ENCODE results near the gene PRR19.
A peak's percentile ranks its signal among the peaks of the same experiment; 100 is the strongest.

The PRR19 gene

GRCh38 chr19:42284591-42285341 lies 17.2 kb upstream of the PRR19 start:
- DNase-seq = no peak

- DNase-seq = no peak
These were observed 16.4 kb upstream of the PRR19 start for GRCh38 chr19:42285541-42285941.

GRCh38 chr19:42285988-42286348 lies 16.0 kb upstream of the PRR19 start:
- no peak for DNase-seq

- DNase-seq = no peak
These were observed 15.4 kb upstream of the PRR19 start for GRCh38 chr19:42286349-42287016.

GRCh38 chr19:42287017-42287826 lies 14.7 kb upstream of the PRR19 start:
- no peak for DNase-seq

- no peak for DNase-seq
These were observed 14.2 kb upstream of the PRR19 start for GRCh38 chr19:42287827-42288107.

GRCh38 chr19:42288387-42288786 lies 13.5 kb upstream of the PRR19 start:
- no peak for DNase-seq

- DNase-seq = no peak
These were observed 12.9 kb upstream of the PRR19 start for GRCh38 chr19:42288881-42289555.

- no peak for DNase-seq
These were observed 12.3 kb upstream of the PRR19 start for GRCh38 chr19:42289556-42290041.

GRCh38 chr19:42290136-42290522 lies 11.8 kb upstream of the PRR19 start:
- DNase-seq = no peak

- no peak for DNase-seq
These were observed 11.2 kb upstream of the PRR19 start for GRCh38 chr19:42290523-42291434.

- DNase-seq = no peak
These were observed 10.5 kb upstream of the PRR19 start for GRCh38 chr19:42291435-42291810.

GRCh38 chr19:42292042-42292960 lies 9.6 kb upstream of the PRR19 start:
- no peak for DNase-seq

- no peak for DNase-seq
These were observed 9.0 kb upstream of the PRR19 start for GRCh38 chr19:42292963-42293362.

GRCh38 chr19:42293540-42293939 lies 8.4 kb upstream of the PRR19 start:
- no peak for DNase-seq

GRCh38 chr19:42293948-42294347 lies 8.0 kb upstream of the PRR19 start:
- DNase-seq = no peak

- DNase-seq = no peak
These were observed 7.3 kb upstream of the PRR19 start for GRCh38 chr19:42294471-42295137.

- DNase-seq = no peak
These were observed 6.6 kb upstream of the PRR19 start for GRCh38 chr19:42295342-42295741.

- peak; percentile 87 for DNase-seq
These were observed 6.0 kb upstream of the PRR19 start for GRCh38 chr19:42295831-42296525.

- DNase-seq = no peak
These were observed 4.9 kb upstream of the PRR19 start for GRCh38 chr19:42297039-42297438.
